Activated T-cell treated with anti-CD3 and anti-CD28 coated beads, Interleukin-2, amount 50 U/mL, for 72 hours (primary cell): ENCODE data around the gene SLC36A2. TPM values are rescaled to one million over a fixed set of nuclear protein-coding genes. Genes with fewer than 3 reads are reported as not detected.

Source experiments
- ATAC-seq, 2 donors: fragments of 150-1000 bp; cut with Tn5 transposase; replicated peaks in 1 of 2; 2 replicates each; pipeline ENCODE4 v1.10.0; 2021; ENCODE audit warnings: moderate library complexity in 2 of 2, mild to moderate bottlenecking in 1 of 2
- DNase-seq, 2 donors: peaks; one replicate each; pipeline ENCODE4 v3.0.0; 2021 to 2022; ENCODE audit warnings: mixed read lengths in 1 of 2
- H3K27ac Mint-ChIP-seq: one replicate; pipeline ENCODE4 v1.8.0; 2022; ENCODE audit warnings: mild to moderate bottlenecking, moderate library complexity, mixed read lengths
- H3K27me3 Mint-ChIP-seq: one replicate; pipeline ENCODE4 v1.8.0; 2022; ENCODE audit warnings: low read depth, mixed read lengths
- H3K36me3 Mint-ChIP-seq, 2 donors: one replicate each; pipeline ENCODE4 v1.8.0; 2022; ENCODE audit warnings: mixed read lengths in 2 of 2, mild to moderate bottlenecking in 1 of 2; ENCODE audit not compliant: insufficient read depth in 2 of 2
- H3K4me1 Mint-ChIP-seq: one replicate; pipeline ENCODE4 v1.8.0; 2022; ENCODE audit warnings: low read depth, mixed read lengths
- H3K4me3 Mint-ChIP-seq, 2 donors: one replicate each; pipeline ENCODE4 v1.8.0; 2022; ENCODE audit warnings: mild to moderate bottlenecking in 2 of 2, mixed read lengths in 2 of 2, moderate library complexity in 2 of 2
- H3K9me3 Mint-ChIP-seq, 2 donors: one replicate each; pipeline ENCODE4 v1.8.0; 2022; ENCODE audit warnings: mixed read lengths in 2 of 2
- total RNA-seq, 2 donors: library from RNA; stranded (reverse); gene quantifications; one replicate each; pipeline ENCODE4 v1.2.3, GENCODE V29; 2022

SLC36A2 gene
- total RNA-seq, 2 donors from 2014 or later: not detected

DNA sequence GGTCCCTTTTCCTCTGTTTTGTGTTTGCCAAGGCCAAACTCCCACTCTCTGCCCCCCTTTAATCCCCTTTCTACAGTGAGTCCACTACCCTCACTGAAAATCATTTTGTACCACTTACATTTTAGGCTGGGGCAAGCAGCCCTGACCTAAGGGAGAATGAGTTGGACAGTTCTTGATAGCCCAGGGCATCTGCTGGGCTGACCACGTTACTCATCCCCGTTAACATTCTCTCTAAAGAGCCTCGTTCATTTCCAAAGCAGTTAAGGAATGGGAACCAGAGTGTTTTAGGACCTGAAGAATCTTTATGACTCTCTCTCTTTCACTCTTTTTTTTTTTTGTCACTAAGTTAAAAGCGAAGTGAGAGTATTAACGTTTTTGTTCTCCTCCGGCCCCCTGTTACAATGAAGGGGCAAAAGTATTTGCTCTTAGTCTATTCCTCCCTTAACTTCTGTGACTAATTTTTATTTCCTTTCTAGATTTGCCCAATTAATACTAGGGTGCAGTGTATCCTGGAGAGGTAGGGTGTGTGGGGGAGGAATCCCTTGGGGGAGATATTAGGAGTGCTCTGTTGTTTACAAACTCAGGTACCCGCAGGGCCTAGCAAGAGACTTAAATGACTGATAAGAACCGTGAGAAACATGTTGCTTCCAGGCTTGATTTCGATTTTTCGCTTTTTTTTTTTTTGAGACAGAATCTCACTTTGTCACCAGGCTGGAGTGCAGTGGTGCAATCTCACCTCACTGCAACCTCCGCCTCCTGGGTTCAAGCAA, 79.7 kb downstream of the SLC36A2 start:
- Mint-ChIP-seq H3K27ac (no peak overlapping the region), H3K4me3 (no peak overlapping the region), H3K36me3 (peaks cover 2 to 11% of the 10 kb centered on the region in 2 donors), H3K27me3 (no peaks in the 10 kb centered on the region), H3K4me1 (peaks cover 21% of the 10 kb centered on the region), H3K9me3 (no peaks in the 10 kb centered on the region)
- ATAC-seq: no peak
- no peak for DNase-seq

Other genes with a start within 250 kb of the SLC36A2 start
- gene ANXA6, start 189.8 kb downstream of the SLC36A2 start, total RNA-seq: 100 to 1,000 TPM; 127 to 171 TPM
- 10 to 100 TPM; 44.8 to 53.1 TPM for gene CCDC69, start 123.5 kb downstream of the SLC36A2 start, total RNA-seq
- gene GM2A, start 94.4 kb downstream of the SLC36A2 start, total RNA-seq: 10 to 100 TPM; 19.4 to 28.2 TPM
- under 1 TPM in 1 of 2 donors, not detected in 1; 0.10 TPM for gene SLC36A3, start 43.8 kb downstream of the SLC36A2 start, total RNA-seq
- gene SLC36A1, start 100.0 kb upstream of the SLC36A2 start, total RNA-seq: 1 to 10 TPM; 3.4 to 5.8 TPM
- not detected for gene FAT2, start 243.8 kb upstream of the SLC36A2 start, total RNA-seq